ENCODE results near the gene HSF2BP.
"Not testable (repeated sequence)": the region's sequence is repeated elsewhere in the genome, so short reads cannot be mapped to it uniquely, and the experiment has no call there.

The HSF2BP gene

GRCh38 chr21:43575473-43575844 lies 83.8 kb downstream of the HSF2BP start:
- H3K27ac ChIP-seq = peak overlapping the region in 2 of 21 experiments; percentile 38 to 55
- no peak overlapping the region for H3K4me3 ChIP-seq

GRCh38 chr21:43574741-43575472 lies 84.4 kb downstream of the HSF2BP start:
- peak overlapping the region in 5 of 21 experiments; percentile 2 to 55 (median 21) for H3K27ac ChIP-seq
- H3K4me3 ChIP-seq = no peak overlapping the region

- no peak overlapping the region for H3K27ac ChIP-seq
- no peak overlapping the region for H3K4me3 ChIP-seq
Measured at GRCh38 chr21:43573921-43574320, 85.4 kb downstream of the HSF2BP start.

- Histone ChIP-seq H3K4me3 (no peak overlapping the region), H3K27ac (no peak overlapping the region)
Measured at GRCh38 chr21:43572446-43572845, 86.8 kb downstream of the HSF2BP start.

GRCh38 chr21:43571976-43572375 lies 87.3 kb downstream of the HSF2BP start:
- no peak overlapping the region for H3K4me3 ChIP-seq
- no peak overlapping the region for H3K27ac ChIP-seq

- H3K4me3 ChIP-seq, H3K27ac ChIP-seq: not testable (repeated sequence)
Measured at GRCh38 chr21:43570195-43570594, 89.1 kb downstream of the HSF2BP start.

GRCh38 chr21:43562451-43562850 lies 96.8 kb downstream of the HSF2BP start:
- not testable (repeated sequence) for H3K4me3 ChIP-seq, H3K27ac ChIP-seq

- H3K4me3 ChIP-seq, H3K27ac ChIP-seq: not testable (repeated sequence)
Measured at GRCh38 chr21:43540561-43540960, 118.7 kb downstream of the HSF2BP start.

- H3K4me3 ChIP-seq, H3K27ac ChIP-seq: not testable (repeated sequence)
Measured at GRCh38 chr21:43522495-43523131, 136.7 kb downstream of the HSF2BP start.

- not testable (repeated sequence) for H3K4me3 ChIP-seq, H3K27ac ChIP-seq
Measured at GRCh38 chr21:43517701-43518100, 141.6 kb downstream of the HSF2BP start.

GRCh38 chr21:43516860-43517627 lies 142.2 kb downstream of the HSF2BP start:
- not testable (repeated sequence) for H3K27ac ChIP-seq, H3K4me3 ChIP-seq

- not testable (repeated sequence) for H3K4me3 ChIP-seq
Measured at GRCh38 chr21:43516295-43516847, 142.9 kb downstream of the HSF2BP start.

GRCh38 chr21:43514834-43515233 lies 144.5 kb downstream of the HSF2BP start:
- not testable (repeated sequence) for H3K4me3 ChIP-seq, H3K27ac ChIP-seq

More at GRCh38 chr21:43516295-43516847, 142.9 kb downstream of the HSF2BP start:
- H3K27ac ChIP-seq = not testable (repeated sequence)

- H3K27ac ChIP-seq, H3K4me3 ChIP-seq: not testable (repeated sequence)
Measured at GRCh38 chr21:43513023-43513422, 146.3 kb downstream of the HSF2BP start.

- H3K4me3 ChIP-seq, H3K27ac ChIP-seq: not testable (repeated sequence)
Measured at GRCh38 chr21:43511209-43511608, 148.1 kb downstream of the HSF2BP start.

- H3K4me3 ChIP-seq = not testable (repeated sequence)
Measured at GRCh38 chr21:43510669-43511068, 148.6 kb downstream of the HSF2BP start.

GRCh38 chr21:43503892-43504291 lies 155.4 kb downstream of the HSF2BP start:
- not testable (repeated sequence) for H3K27ac ChIP-seq, H3K4me3 ChIP-seq

More at GRCh38 chr21:43510669-43511068, 148.6 kb downstream of the HSF2BP start:
- not testable (repeated sequence) for H3K27ac ChIP-seq

- H3K4me3 ChIP-seq, H3K27ac ChIP-seq: not testable (repeated sequence)
Measured at GRCh38 chr21:43503075-43503750, 156.1 kb downstream of the HSF2BP start.

GRCh38 chr21:43502407-43503071 lies 156.7 kb downstream of the HSF2BP start:
- H3K27ac ChIP-seq, H3K4me3 ChIP-seq: not testable (repeated sequence)
